BLaER1 treated with 17β-estradiol and CSF1 and Interleukin-3, amounts not matched to agents 10 nM and 100 nM (cell line): ENCODE measurements around the gene USP32.
"Not testable (repeated sequence)": the region's sequence is repeated elsewhere in the genome, so short reads cannot be mapped to it uniquely, and the experiment has no call there.

Source experiments
- H3K27ac ChIP-seq, 11 experiments: shearing (Covaris generic); formaldehyde crosslinking; 2 replicates each; pipeline ENCODE4 v1.8.1; 2022
- H3K27me3 ChIP-seq, 11 experiments: shearing (Covaris generic); formaldehyde crosslinking; 2 replicates each; pipeline ENCODE4 v1.8.1; 2022
- H3K36me3 ChIP-seq, 11 experiments: shearing (Covaris generic); formaldehyde crosslinking; 2 replicates each; pipeline ENCODE4 v1.8.1; 2022
- H3K4me1 ChIP-seq, 10 experiments: shearing (Covaris generic); formaldehyde crosslinking; 2 replicates each; pipeline ENCODE4 v1.8.1; 2022
- H3K4me2 ChIP-seq, 11 experiments: shearing (Covaris generic); formaldehyde crosslinking; 2 replicates each; pipeline ENCODE4 v1.8.1; 2022
- H3K4me3 ChIP-seq, 10 experiments: shearing (Covaris generic); formaldehyde crosslinking; 2 replicates each; pipeline ENCODE4 v1.8.1; 2022
- H3K9ac ChIP-seq, 11 experiments: shearing (Covaris generic); formaldehyde crosslinking; 2 replicates each; pipeline ENCODE4 v1.8.1; 2022
- H3K9me3 ChIP-seq, 11 experiments: shearing (Covaris generic); formaldehyde crosslinking; replicated peaks in 1 of 11; 2 replicates each; pipeline ENCODE4 v1.8.1; 2022
- H4K20me1 ChIP-seq, 11 experiments: shearing (Covaris generic); formaldehyde crosslinking; 2 replicates each; pipeline ENCODE4 v1.8.1; 2022
- Cebpa-rat ChIP-seq, 11 experiments: shearing (Covaris generic); IDR thresholded peaks; 2 replicates each; pipeline ENCODE4 v1.8.1; 2022

Gene USP32

GRCh38 chr17:60386147-60387058 is 5.5 kb downstream of the USP32 start:
- H3K4me3 ChIP-seq, result peak overlapping the region in 3 of 10 experiments; percentile 10 to 22 (median 15); a peak in 3 of 20 replicates
- H3K9me3 ChIP-seq, result no peaks in the 10 kb centered on the region
- H3K4me1 ChIP-seq, result peaks cover 27 to 85% (median 74%) of the 10 kb centered on the region in 10 experiments
- H3K36me3 ChIP-seq, result peaks cover 0 to 26% (median 7%) of the 10 kb centered on the region in 11 experiments; a peak in 13 of 22 replicates
- TF ChIP-seq Cebpa-rat (IDR thresholded peaks at IDR 0.05), result no peak
- H3K4me2 ChIP-seq, result peak overlapping the region in 10 of 11 experiments; percentile 1 to 96 (median 54); a peak in 17 of 22 replicates
- peak overlapping the region in 5 of 11 experiments; percentile 4 to 46 (median 18); a peak in 3 of 22 replicates for H3K9ac ChIP-seq
- H3K27ac ChIP-seq, result peak overlapping the region in 6 of 11 experiments; percentile 4 to 77 (median 59); a peak in 9 of 22 replicates
- H4K20me1 ChIP-seq, result peaks cover 38 to 97% (median 84%) of the 10 kb centered on the region in 11 experiments; a peak in 20 of 22 replicates
- no peaks in the 10 kb centered on the region for H3K27me3 ChIP-seq

- H3K4me1 ChIP-seq, result peaks cover 13 to 79% (median 65%) of the 10 kb centered on the region in 10 experiments
- H3K36me3 ChIP-seq, result peaks cover 0 to 26% (median 7%) of the 10 kb centered on the region in 11 experiments; a peak in 13 of 22 replicates
- peak overlapping the region in 2 of 11 experiments; percentile 35 to 61; a peak in 2 of 22 replicates for H3K9ac ChIP-seq
- peaks cover 38 to 100% (median 79%) of the 10 kb centered on the region in 11 experiments; a peak in 20 of 22 replicates for H4K20me1 ChIP-seq
- peak overlapping the region in 7 of 11 experiments; percentile 20 to 96 (median 85); a peak in 12 of 22 replicates for H3K4me2 ChIP-seq
- not testable (repeated sequence) for H3K27me3 ChIP-seq, H3K4me3 ChIP-seq, H3K9me3 ChIP-seq
- peak overlapping the region in 6 of 11 experiments; percentile 9 to 77 (median 59); a peak in 11 of 22 replicates for H3K27ac ChIP-seq
These were observed 7.0 kb downstream of the USP32 start for GRCh38 chr17:60384921-60385320.

- H3K36me3 ChIP-seq, result peaks cover 0 to 30% (median 9%) of the 10 kb centered on the region in 11 experiments; a peak in 14 of 22 replicates
- TF ChIP-seq Cebpa-rat (IDR thresholded peaks at IDR 0.05), result peak in 5 of 11 experiments; percentile 38 to 64 (median 60); a peak in 7 of 22 replicates
- H3K4me3 ChIP-seq, result no peak overlapping the region
- H3K27me3 ChIP-seq, result no peaks in the 10 kb centered on the region
- H3K9me3 ChIP-seq, result no peaks in the 10 kb centered on the region
- peak overlapping the region in 3 of 11 experiments; percentile 3 to 61 (median 4); a peak in 2 of 22 replicates for H3K9ac ChIP-seq
- peaks cover 0 to 64% (median 50%) of the 10 kb centered on the region in 10 experiments; a peak in 18 of 20 replicates for H3K4me1 ChIP-seq
- H4K20me1 ChIP-seq, result peaks cover 38 to 100% (median 71%) of the 10 kb centered on the region in 11 experiments; a peak in 20 of 22 replicates
- H3K27ac ChIP-seq, result peak overlapping the region in 5 of 11 experiments; percentile 49 to 77 (median 62); a peak in 9 of 22 replicates
- H3K4me2 ChIP-seq, result peak overlapping the region in 7 of 11 experiments; percentile 10 to 96 (median 85); a peak in 13 of 22 replicates
These were observed 8.6 kb downstream of the USP32 start for GRCh38 chr17:60383379-60383778.

GRCh38 chr17:60381958-60382357 is 10.0 kb downstream of the USP32 start:
- no peak overlapping the region for H3K9ac ChIP-seq
- H3K27me3 ChIP-seq, result no peaks in the 10 kb centered on the region
- H3K4me3 ChIP-seq, result no peak overlapping the region
- no peak overlapping the region; a peak in 1 of 22 replicates for H3K27ac ChIP-seq
- peaks cover 2 to 40% (median 17%) of the 10 kb centered on the region in 11 experiments; a peak in 15 of 22 replicates for H3K36me3 ChIP-seq
- H3K4me2 ChIP-seq, result peak overlapping the region in 1 of 11 experiments; percentile 5; a peak in 1 of 22 replicates
- H3K9me3 ChIP-seq, result no peaks in the 10 kb centered on the region
- no peak for TF ChIP-seq Cebpa-rat (IDR thresholded peaks at IDR 0.05)
- peaks cover 0 to 50% (median 39%) of the 10 kb centered on the region in 10 experiments; a peak in 17 of 20 replicates for H3K4me1 ChIP-seq
- H4K20me1 ChIP-seq, result peaks cover 36 to 100% (median 61%) of the 10 kb centered on the region in 11 experiments; a peak in 20 of 22 replicates

- Histone ChIP-seq H4K20me1 (peaks cover 13 to 94% (median 36%) of the 10 kb centered on the region in 11 experiments; a peak in 20 of 22 replicates), H3K4me1 (peaks cover 0 to 25% (median 16%) of the 10 kb centered on the region in 10 experiments; a peak in 16 of 20 replicates), H3K36me3 (peaks cover 4 to 63% (median 26%) of the 10 kb centered on the region in 11 experiments; a peak in 14 of 22 replicates)
- H3K27ac ChIP-seq, H3K27me3 ChIP-seq, H3K9ac ChIP-seq, H3K9me3 ChIP-seq, H3K4me2 ChIP-seq, H3K4me3 ChIP-seq: not testable (repeated sequence)
These were observed 12.5 kb downstream of the USP32 start for GRCh38 chr17:60379461-60379860.

- H3K27me3 ChIP-seq, H3K4me2 ChIP-seq, H3K27ac ChIP-seq, H3K4me3 ChIP-seq, H3K9me3 ChIP-seq, H3K9ac ChIP-seq: not testable (repeated sequence)
- H4K20me1 ChIP-seq, result peaks cover 0 to 94% (median 24%) of the 10 kb centered on the region in 11 experiments; a peak in 17 of 22 replicates
- H3K4me1 ChIP-seq, result peaks cover 0 to 24% (median 7%) of the 10 kb centered on the region in 10 experiments; a peak in 14 of 20 replicates
- peaks cover 4 to 72% (median 29%) of the 10 kb centered on the region in 11 experiments; a peak in 15 of 22 replicates for H3K36me3 ChIP-seq
These were observed 13.7 kb downstream of the USP32 start for GRCh38 chr17:60378187-60378586.

GRCh38 chr17:60372790-60373483 is 19.0 kb downstream of the USP32 start:
- H3K9me3 ChIP-seq, result peaks cover 0 to 6% (median 0%) of the 10 kb centered on the region in 11 experiments; a peak in 5 of 22 replicates
- H4K20me1 ChIP-seq, result peaks cover 0 to 93% (median 4%) of the 10 kb centered on the region in 11 experiments; a peak in 10 of 22 replicates
- H3K9ac ChIP-seq, result peak overlapping the region in 7 of 11 experiments; percentile 4 to 31 (median 10); a peak in 6 of 22 replicates
- peaks cover 8 to 69% (median 30%) of the 10 kb centered on the region in 11 experiments; a peak in 16 of 22 replicates for H3K36me3 ChIP-seq
- H3K4me3 ChIP-seq, result 0 out of 20 replicates have a peak overlapping the region, but pooled peaks of 2 of the 10 experiments have one; percentile 6 to 10
- peak overlapping the region in 9 of 11 experiments; percentile 58 to 88 (median 72); a peak in 17 of 22 replicates for H3K4me2 ChIP-seq
- H3K27me3 ChIP-seq, result no peaks in the 10 kb centered on the region
- peak overlapping the region in 9 of 11 experiments; percentile 1 to 71 (median 61); a peak in 16 of 22 replicates for H3K27ac ChIP-seq
- no peak for TF ChIP-seq Cebpa-rat (IDR thresholded peaks at IDR 0.05)
- H3K4me1 ChIP-seq, result peaks cover 13 to 48% (median 32%) of the 10 kb centered on the region in 10 experiments
